CD4-positive, alpha-beta T cell (primary cell): ENCODE results near the gene TNIK. TPM values are rescaled to one million over a fixed set of nuclear protein-coding genes. Genes with fewer than 3 reads are reported as not detected.

Experiments
- ATAC-seq: fragments of 200-7000 bp; cut with Tn5 transposase; one replicate; pipeline ENCODE4 v1.10.0; 2022; ENCODE audit warnings: mild to moderate bottlenecking; ENCODE audit not compliant: poor library complexity
- CTCF ChIA-PET: fragments of 350-600 bp; sonication (Branson Sonifier 250); formaldehyde crosslinking; loops from one replicate; lab custom pipeline; 2021; ENCODE audit warnings: antibody characterized with exemption, inconsistent platforms; lab: Charles Lee
- POLR2A ChIA-PET: fragments of 350-600 bp; sonication (Branson Sonifier 250); formaldehyde crosslinking; loops from one replicate; lab custom pipeline; 2021; ENCODE audit warnings: antibody characterized with exemption, inconsistent platforms; lab: Charles Lee
- DNase-seq, 14 experiments: peaks; one replicate each; pipeline ENCODE4 v3.0.0-alpha.2; 2013 to 2020; ENCODE audit warnings: mixed read lengths in 2 of 14
- H3K27ac ChIP-seq, 2 donors: one replicate each; pipeline versions ENCODE4 v1.5.1 to v1.7.0; 2013; ENCODE audit warnings: low read length in 2 of 2, low read depth in 1 of 2, mild to moderate bottlenecking in 1 of 2
- H3K27me3 ChIP-seq, 2 experiments: 1 replicate in 1 of 2; 2 replicates in 1 of 2; pipeline versions ENCODE4 v1.6.1 to v1.7.0; 2013; ENCODE audit warnings: low read length in 2 of 2, control low read depth in 1 of 2, mild to moderate bottlenecking in 1 of 2, moderate library complexity in 1 of 2; ENCODE audit not compliant: insufficient read depth in 2 of 2, control insufficient read depth in 1 of 2
- H3K36me3 ChIP-seq: one replicate; pipeline ENCODE4 v1.6.1; 2013; ENCODE audit warnings: low read length, control low read depth; ENCODE audit not compliant: insufficient read depth
- H3K4me1 ChIP-seq: one replicate; pipeline ENCODE4 v1.6.1; 2013; ENCODE audit warnings: low read length, control low read depth; ENCODE audit not compliant: insufficient read depth
- H3K4me3 ChIP-seq: one replicate; pipeline ENCODE4 v1.5.1; 2013; ENCODE audit warnings: mild to moderate bottlenecking, low read length, moderate library complexity
- H3K9me3 ChIP-seq, 2 experiments: 1 replicate in 1 of 2; 2 replicates in 1 of 2; pipeline versions ENCODE4 v1.6.1 to v1.7.0; 2013; ENCODE audit warnings: low read length in 2 of 2, mild to moderate bottlenecking in 2 of 2, control low read depth in 1 of 2, moderate library complexity in 1 of 2; ENCODE audit not compliant: control insufficient read depth in 1 of 2, insufficient read depth in 1 of 2
- H3K27ac Mint-ChIP-seq: one replicate; pipeline ENCODE4 v1.8.0; 2020; ENCODE audit warnings: mixed read lengths
- H3K27me3 Mint-ChIP-seq: one replicate; pipeline ENCODE4 v1.8.0; 2021; ENCODE audit warnings: mixed read lengths
- H3K36me3 Mint-ChIP-seq: one replicate; pipeline ENCODE4 v1.8.0; 2021; ENCODE audit warnings: low read depth, mixed read lengths
- H3K4me1 Mint-ChIP-seq: one replicate; pipeline ENCODE4 v1.8.0; 2021; ENCODE audit warnings: low read depth, mixed read lengths
- H3K4me3 Mint-ChIP-seq: one replicate; pipeline ENCODE4 v1.8.0; 2020; ENCODE audit warnings: mild to moderate bottlenecking, mixed read lengths
- H3K9me3 Mint-ChIP-seq: one replicate; pipeline ENCODE4 v1.8.0; 2020; ENCODE audit warnings: mixed read lengths
- CTCF ChIP-seq: fragments of 200-600 bp; IDR thresholded peaks from one replicate; pipeline ENCODE4 v1.8.0; 2022; ENCODE audit warnings: antibody characterized with exemption, mild to moderate bottlenecking
- intact Hi-C, 2 experiments: fragments of 100-400 bp; cut with DNase I in 1 of 2; cut with micrococcal nuclease in 1 of 2; formaldehyde crosslinking; loops; one replicate each; pipeline versions ENCODE4 v1.15.1 to v1.9.0; 2023 to 2025; cut with DNase I, micrococcal nuclease
- total RNA-seq, 174 experiments: library from RNA in 2 of 174; stranded (reverse) in 2 of 174; gene quantifications; one replicate each; pipeline ENCODE4 v1.2.3 and lab custom pipeline; 2021 to 2026

The TNIK gene
- total RNA-seq, 2 experiments from 2014 or later, result 71.0 to 78.3 TPM

DNA sequence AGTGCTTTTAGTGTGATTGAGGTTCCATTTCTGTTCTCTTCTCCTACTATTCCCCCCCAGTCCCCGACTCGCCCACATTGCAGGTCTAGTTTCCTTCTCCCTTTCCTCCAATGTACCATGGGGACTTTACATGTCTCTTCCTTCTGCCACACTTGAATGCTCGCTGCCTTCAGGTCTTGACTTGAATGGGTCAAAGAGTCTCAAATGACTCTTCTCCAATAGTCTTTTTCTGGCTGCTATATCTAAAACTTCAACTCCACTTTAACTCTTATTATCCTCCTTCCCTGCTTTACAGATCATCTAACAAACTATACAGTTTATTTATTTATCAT lies 219.7 kb downstream of the TNIK start:
- no peaks in the 10 kb centered on the region for H3K4me1 ChIP-seq
- ATAC-seq, result no peak
- Mint-ChIP-seq H3K4me1 (peaks cover 29% of the 10 kb centered on the region), H3K27ac (no peak overlapping the region), H3K36me3 (peaks cover 13% of the 10 kb centered on the region), H3K27me3 (no peaks in the 10 kb centered on the region), H3K4me3 (no peak overlapping the region), H3K9me3 (peaks cover 2% of the 10 kb centered on the region)
- no peak for DNase-seq
- no peak overlapping the region for H3K4me3 ChIP-seq
- H3K36me3 ChIP-seq, result no peaks in the 10 kb centered on the region
- TF ChIP-seq CTCF, result no peak
- intact Hi-C loops, result loop anchor here in 1 of 2 experiments (10.0 kb wide), 1 partner anchor 336 kb away; the partner anchor contains the start of gene EIF5A2
- POLR2A ChIA-PET, result interaction anchor here (0.6 to 1.9 kb wide), 2 partner anchors 15 to 867 kb away, joined by 3 to 8 read pairs; no protein-coding TSS in a partner anchor
- no peak overlapping the region for H3K27ac ChIP-seq
- no peaks in the 10 kb centered on the region for H3K9me3 ChIP-seq
- CTCF ChIA-PET, result no interaction called here
- H3K27me3 ChIP-seq, result no peaks in the 10 kb centered on the region

GRCh38 chr3:171239757-171240503 lies 220.3 kb downstream of the TNIK start:
- Mint-ChIP-seq H3K4me3 (no peak overlapping the region), H3K9me3 (peaks cover 2% of the 10 kb centered on the region), H3K36me3 (peaks cover 13% of the 10 kb centered on the region), H3K27ac (no peak overlapping the region), H3K27me3 (no peaks in the 10 kb centered on the region), H3K4me1 (peaks cover 33% of the 10 kb centered on the region)
- Histone ChIP-seq H3K4me1 (no peaks in the 10 kb centered on the region), H3K27me3 (no peaks in the 10 kb centered on the region), H3K36me3 (no peaks in the 10 kb centered on the region), H3K9me3 (no peaks in the 10 kb centered on the region), H3K4me3 (no peak overlapping the region), H3K27ac (no peak overlapping the region)
- ChIA-PET CTCF (interaction anchor here (1.1 kb wide), 1 partner anchor 8 kb away, joined by 3 read pairs; no protein-coding TSS in a partner anchor), POLR2A (interaction anchor here (0.6 to 1.9 kb wide), 3 partner anchors 8 to 868 kb away, joined by 3 to 8 read pairs (median 4); no protein-coding TSS in a partner anchor)
- intact Hi-C loops, result loop anchor here in 1 of 2 experiments (10.0 kb wide), 1 partner anchor 335 kb away; the partner anchor contains the start of gene EIF5A2
- DNase-seq (no peak), ATAC-seq (no peak)
- no peak for TF ChIP-seq CTCF

DNA sequence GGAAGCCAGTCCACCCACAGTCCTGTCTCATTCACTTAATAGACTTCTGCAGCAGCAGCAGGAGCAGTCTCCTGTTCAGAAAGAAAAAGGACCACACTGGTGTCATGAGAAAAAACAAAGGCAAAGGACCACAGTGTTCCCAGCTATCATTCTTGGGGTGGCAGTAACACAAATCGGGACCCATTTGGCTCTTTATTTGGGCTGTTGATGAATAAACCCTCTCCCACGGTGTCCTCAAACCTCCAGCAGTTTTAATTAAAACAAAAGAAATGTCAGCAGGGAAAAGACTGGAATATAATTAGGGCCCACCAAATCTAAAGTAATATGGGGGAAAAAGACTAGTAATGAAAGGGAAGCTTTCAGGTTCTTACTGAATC lies 223.2 kb downstream of the TNIK start:
- DNase-seq, result no peak
- POLR2A ChIA-PET, result interaction anchor here (1.0 kb wide), 1 partner anchor 13 kb away, joined by 3 read pairs; no protein-coding TSS in a partner anchor
- Histone ChIP-seq H3K9me3 (no peaks in the 10 kb centered on the region), H3K4me3 (no peak overlapping the region), H3K27me3 (no peaks in the 10 kb centered on the region), H3K36me3 (no peaks in the 10 kb centered on the region), H3K4me1 (no peaks in the 10 kb centered on the region), H3K27ac (no peak overlapping the region)
- H3K27ac Mint-ChIP-seq, result no peak overlapping the region
- H3K9me3 Mint-ChIP-seq, result no peaks in the 10 kb centered on the region
- H3K36me3 Mint-ChIP-seq, result peaks cover 18% of the 10 kb centered on the region
- no peak for TF ChIP-seq CTCF
- H3K27me3 Mint-ChIP-seq, result no peaks in the 10 kb centered on the region
- no peak for ATAC-seq
- H3K4me3 Mint-ChIP-seq, result no peak overlapping the region
- H3K4me1 Mint-ChIP-seq, result peaks cover 52% of the 10 kb centered on the region
- CTCF ChIA-PET, result interaction anchor here (1.6 kb wide), 1 partner anchor 18 kb away, joined by 3 read pairs; no protein-coding TSS in a partner anchor
- intact Hi-C loops, result no loop called here
